HCT116 (cell line): ENCODE results near the gene NDUFB8. TPM values are rescaled to one million over a fixed set of nuclear protein-coding genes. Genes with fewer than 3 reads are reported as not detected.

Experiments used
- ATAC-seq: fragments of 200-7000 bp; cut with Tn5 transposase; 2 replicates; pipeline ENCODE4 v1.9.1; 2020; ENCODE audit warnings: mild to moderate bottlenecking, moderate library complexity
- BruUV-seq: library from RNA; stranded (reverse); fragments of 400-500 nt; replicated peaks from 2 replicates; lab custom pipeline; 2021; lab: Mats Ljungman, UMichigan
- CTCF ChIA-PET: fragments of 300-600 bp; sonication (Branson Sonifier 250); formaldehyde crosslinking; loops from one replicate; lab custom pipeline; 2021; ENCODE audit warnings: antibody characterized with exemption; lab: Charles Lee
- POLR2A ChIA-PET: fragments of 300-600, 350-600 bp; sonication (Branson Sonifier 250); formaldehyde crosslinking; loops from one replicate; lab custom pipeline; 2021; ENCODE audit warnings: antibody characterized with exemption; lab: Charles Lee
- RAD21 ChIA-PET, 2 experiments: fragments of 300-600 bp; sonication (Branson Sonifier 250); formaldehyde crosslinking; loops; one replicate each; lab custom pipeline; 2023; ENCODE audit warnings: low total read pairs in 2 of 2; ENCODE audit not compliant: uncharacterized antibody in 2 of 2, unreplicated experiment in 2 of 2, low non-redundant PET in 1 of 2; lab: Charles Lee
- DNase-seq: peaks from one replicate; pipeline ENCODE4 v3.0.0-alpha.2; 2010; ENCODE audit warnings: low read depth, low spot score
- H2AFZ ChIP-seq: fragments of 200-600 bp; shearing (Covaris generic), sonication (generic); 2 replicates; pipeline ENCODE4 v1.6.1; 2017; ENCODE audit warnings: low read depth, mixed run types, mixed read lengths, antibody characterized with exemption, low read length; ENCODE audit not compliant: poor library complexity, severe bottlenecking
- H3K27ac ChIP-seq: 2 replicates; pipeline ENCODE4 v1.5.1; 2012; ENCODE audit warnings: low read depth, low read length
- H3K27me3 ChIP-seq: fragments of 200-600 bp; sonication (generic); 2 replicates; pipeline ENCODE4 v1.6.1; 2016; ENCODE audit warnings: mixed run types, low read length, mixed read lengths; ENCODE audit not compliant: insufficient read depth
- H3K36me3 ChIP-seq, 2 experiments: fragments of 200-500 bp in 1 of 2; fragments of 200-600 bp in 1 of 2; sonication (Bioruptor generic) in 1 of 2; sonication (generic) in 1 of 2; 2 replicates each; pipeline versions ENCODE4 v1.5.1 to v1.6.1; 2014 to 2016; ENCODE audit warnings: low read length in 2 of 2, inconsistent platforms in 1 of 2, mixed read lengths in 1 of 2, mixed run types in 1 of 2; ENCODE audit not compliant: insufficient read depth in 2 of 2, control insufficient read depth in 1 of 2
- H3K4me1 ChIP-seq, 2 experiments: fragments of 200-600 bp in 1 of 2; sonication (generic) in 1 of 2; 2 replicates each; pipeline versions ENCODE4 v1.5.1 to v1.6.1; 2012 to 2017; ENCODE audit warnings: low read length in 2 of 2, inconsistent platforms in 1 of 2, mild to moderate bottlenecking in 1 of 2, mixed read lengths in 1 of 2, mixed run types in 1 of 2, moderate library complexity in 1 of 2; ENCODE audit not compliant: insufficient read depth in 2 of 2, control insufficient read depth in 1 of 2
- H3K4me2 ChIP-seq: fragments of 200-600 bp; sonication (generic); 2 replicates; pipeline ENCODE4 v1.6.1; 2017; ENCODE audit warnings: mixed run types, low read length, mixed read lengths
- H3K4me3 ChIP-seq, 2 experiments: fragments of 200-600 bp in 1 of 2; sonication (generic) in 1 of 2; replicated peaks in 1 of 2; 2 replicates each; pipeline ENCODE4 v1.5.1; 2011 to 2016; ENCODE audit warnings: low read length in 2 of 2, control low read depth in 1 of 2, low read depth in 1 of 2, mild to moderate bottlenecking in 1 of 2, mixed read lengths in 1 of 2, mixed run types in 1 of 2
- H3K79me2 ChIP-seq: fragments of 200-600 bp; sonication (generic); 2 replicates; pipeline ENCODE4 v1.6.1; 2017; ENCODE audit warnings: mild to moderate bottlenecking, mixed run types, low read length, moderate library complexity, mixed read lengths; ENCODE audit not compliant: insufficient read depth
- H3K9ac ChIP-seq: fragments of 200-600 bp; sonication (generic); 2 replicates; pipeline ENCODE4 v1.6.1; 2016; ENCODE audit warnings: low read length, mixed read lengths
- H3K9me2 ChIP-seq: fragments of 200-600 bp; sonication (generic), shearing (Covaris generic); 2 replicates; pipeline ENCODE4 v1.6.1; 2017; ENCODE audit warnings: mixed run types, mild to moderate bottlenecking, moderate library complexity; ENCODE audit not compliant: insufficient read depth
- H3K9me3 ChIP-seq, 2 experiments: fragments of 200-500 bp in 1 of 2; fragments of 200-600 bp in 1 of 2; sonication (Bioruptor generic) in 1 of 2; sonication (generic) in 1 of 2; 2 replicates each; pipeline ENCODE4 v1.6.1; 2014 to 2017; ENCODE audit warnings: low read length in 2 of 2, mixed read lengths in 2 of 2, inconsistent platforms in 1 of 2, low read depth in 1 of 2, mild to moderate bottlenecking in 1 of 2, mixed run types in 1 of 2, moderate library complexity in 1 of 2; ENCODE audit not compliant: control insufficient read depth in 1 of 2, insufficient read depth in 1 of 2
- H4K20me1 ChIP-seq: fragments of 200-600 bp; sonication (generic), shearing (Covaris generic); 2 replicates; pipeline ENCODE4 v1.6.1; 2017; ENCODE audit warnings: mixed run types, mild to moderate bottlenecking, moderate library complexity; ENCODE audit not compliant: insufficient read depth
- ATF3 ChIP-seq: IDR thresholded peaks from 2 replicates; pipeline ENCODE4 v1.6.1; 2012
- ELF1 ChIP-seq: IDR thresholded peaks from 2 replicates; pipeline ENCODE4 v1.6.1; 2012; ENCODE audit warnings: low read depth, borderline replicate concordance
- FOSL1 ChIP-seq: IDR thresholded peaks from 2 replicates; pipeline ENCODE4 v1.6.1; 2012; ENCODE audit warnings: low read depth
- JUND ChIP-seq: IDR thresholded peaks from 2 replicates; pipeline ENCODE4 v1.6.1; 2012
- MAX ChIP-seq: IDR thresholded peaks from 2 replicates; pipeline ENCODE4 v1.6.1; 2012
- POLR2A ChIP-seq: IDR thresholded peaks from 2 replicates; pipeline ENCODE4 v1.7.0; 2011; ENCODE audit warnings: borderline replicate concordance; ENCODE audit not compliant: insufficient read depth, insufficient read length; ENCODE audit errors: extremely low read depth
- RAD21 ChIP-seq: IDR thresholded peaks from 2 replicates; pipeline ENCODE4 v1.6.1; 2012; ENCODE audit warnings: low read depth, mild to moderate bottlenecking
- SP1 ChIP-seq: IDR thresholded peaks from 2 replicates; pipeline ENCODE4 v1.6.1; 2012; ENCODE audit warnings: low read depth
- SRF ChIP-seq: IDR thresholded peaks from 2 replicates; pipeline ENCODE4 v1.6.1; 2012; ENCODE audit warnings: low read depth
- TCF7L2 ChIP-seq: IDR thresholded peaks from 2 replicates; pipeline ENCODE4 v1.7.0; 2011; ENCODE audit warnings: borderline replicate concordance, inconsistent platforms; ENCODE audit not compliant: insufficient read depth, insufficient read length; ENCODE audit errors: extremely low read depth
- YY1 ChIP-seq: IDR thresholded peaks from 2 replicates; pipeline ENCODE4 v1.6.1; 2011; ENCODE audit warnings: low read length, low read depth, moderate library complexity, mild to moderate bottlenecking; ENCODE audit not compliant: insufficient replicate concordance; ENCODE audit errors: extremely low read depth
- ZBTB33 ChIP-seq: IDR thresholded peaks from 2 replicates; pipeline ENCODE4 v1.6.1; 2011; ENCODE audit warnings: mild to moderate bottlenecking, low read length, moderate library complexity; ENCODE audit not compliant: insufficient replicate concordance; ENCODE audit errors: extremely low read depth
- ZNF274 ChIP-seq: fragments of 200-500 bp; sonication (Bioruptor generic); IDR thresholded peaks from 2 replicates; pipeline ENCODE4 v1.6.1; 2014; ENCODE audit warnings: mild to moderate bottlenecking, low read depth, low read length, inconsistent platforms
- intact Hi-C: fragments of 100-400 bp; cut with micrococcal nuclease; formaldehyde crosslinking; loops from 2 replicates; pipeline ENCODE4 v1.10.0; 2022
- total RNA-seq: library from RNA; stranded (reverse); gene quantifications from one replicate; pipeline ENCODE4 v1.2.1, GENCODE V29; 2021; ENCODE audit not compliant: unreplicated experiment

NDUFB8 gene
- total RNA-seq, 1 experiment from 2014 or later = 243 TPM

GRCh38 chr10:100524206-100524605 is 5.5 kb downstream of the NDUFB8 start:
- no peak for TF ChIP-seq SRF
- no peak for TF ChIP-seq ELF1
- no peak for TF ChIP-seq TCF7L2
- TF ChIP-seq ZBTB33 = no peak
- no peak for TF ChIP-seq ATF3
- no peak for TF ChIP-seq YY1
- no peak for TF ChIP-seq RAD21
- no peak for TF ChIP-seq SP1
- no peak for TF ChIP-seq FOSL1
- no peak for TF ChIP-seq MAX
- TF ChIP-seq ZNF274 = no peak
- no peak for TF ChIP-seq POLR2A
- TF ChIP-seq JUND = no peak
- no peak for ATAC-seq
- Histone ChIP-seq H2AFZ (no peak overlapping the region), H3K4me1 (peaks cover 7 to 10% of the 10 kb centered on the region in 2 experiments; a peak in 3 of 4 replicates), H4K20me1 (no peaks in the 10 kb centered on the region), H3K27me3 (no peaks in the 10 kb centered on the region), H3K9me2 (no peaks in the 10 kb centered on the region), H3K9ac (no peak overlapping the region), H3K79me2 (peaks cover 35% of the 10 kb centered on the region), H3K4me3 (no peak overlapping the region), H3K9me3 (no peaks in the 10 kb centered on the region), H3K27ac (no peak overlapping the region), H3K36me3 (peaks cover 42% of the 10 kb centered on the region in 2 experiments), H3K4me2 (no peak overlapping the region)
- ChIA-PET CTCF (interaction anchor here (1.4 kb wide), 1 partner anchor 354 kb away, joined by 4 read pairs; no protein-coding TSS in a partner anchor), RAD21 (no interaction called here), POLR2A (no interaction called here)
- BruUV-seq = no TSS peak
- intact Hi-C loops = no loop called here
- DNase-seq = no peak
